Right lobe of liver (tissue), 4 donors: Measurements from ENCODE around the gene CECR2.

ENCODE experiments used
- POLR2A ChIP-seq: fragments of 450-650 bp; IDR thresholded peaks from one replicate; pipeline ENCODE4 v1.6.1; 2017; ENCODE audit warnings: antibody characterized with exemption, mild to moderate bottlenecking
- TF ChIP-seq, protein P1 (sequence below), 4 donors: fragments of 200-600 bp in 3 of 4; fragments of 450-650 bp in 1 of 4; IDR thresholded peaks; one replicate each; pipeline versions ENCODE4 v1.5.1 to v1.8.0; 2016 to 2022; ENCODE audit warnings: antibody characterized with exemption in 4 of 4, mild to moderate bottlenecking in 2 of 4
- donor health status: DM: no; HTN: no; CAD: no.
- donor health status: DM: no; HTN: no; CAD: no.
- donor health status: DM: no; HTN: yes; CAD: no.

DNA sequence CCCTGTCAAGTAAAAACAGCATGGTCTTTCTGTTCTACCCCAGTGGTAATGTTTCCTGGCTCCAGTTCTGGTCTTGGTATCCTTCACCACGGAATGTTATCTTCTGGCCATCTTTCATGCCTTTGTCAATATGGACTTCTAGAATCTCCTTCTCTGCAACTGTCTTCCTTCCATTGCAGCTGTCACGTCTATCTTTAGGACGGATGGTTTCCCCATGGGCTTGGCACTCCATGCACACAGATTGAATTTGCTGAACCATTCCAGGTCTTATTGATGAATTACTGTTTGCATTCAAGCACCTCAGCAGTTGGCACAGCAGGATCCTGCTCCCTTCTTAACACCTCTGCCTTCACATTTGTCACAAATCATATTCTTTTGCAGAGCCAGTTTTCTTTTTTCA, 149.1 kb downstream of the CECR2 start:
- TF ChIP-seq, protein P1, sequence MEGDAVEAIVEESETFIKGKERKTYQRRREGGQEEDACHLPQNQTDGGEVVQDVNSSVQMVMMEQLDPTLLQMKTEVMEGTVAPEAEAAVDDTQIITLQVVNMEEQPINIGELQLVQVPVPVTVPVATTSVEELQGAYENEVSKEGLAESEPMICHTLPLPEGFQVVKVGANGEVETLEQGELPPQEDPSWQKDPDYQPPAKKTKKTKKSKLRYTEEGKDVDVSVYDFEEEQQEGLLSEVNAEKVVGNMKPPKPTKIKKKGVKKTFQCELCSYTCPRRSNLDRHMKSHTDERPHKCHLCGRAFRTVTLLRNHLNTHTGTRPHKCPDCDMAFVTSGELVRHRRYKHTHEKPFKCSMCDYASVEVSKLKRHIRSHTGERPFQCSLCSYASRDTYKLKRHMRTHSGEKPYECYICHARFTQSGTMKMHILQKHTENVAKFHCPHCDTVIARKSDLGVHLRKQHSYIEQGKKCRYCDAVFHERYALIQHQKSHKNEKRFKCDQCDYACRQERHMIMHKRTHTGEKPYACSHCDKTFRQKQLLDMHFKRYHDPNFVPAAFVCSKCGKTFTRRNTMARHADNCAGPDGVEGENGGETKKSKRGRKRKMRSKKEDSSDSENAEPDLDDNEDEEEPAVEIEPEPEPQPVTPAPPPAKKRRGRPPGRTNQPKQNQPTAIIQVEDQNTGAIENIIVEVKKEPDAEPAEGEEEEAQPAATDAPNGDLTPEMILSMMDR (IDR thresholded peaks at IDR 0.05): no peak
- no peak for TF ChIP-seq POLR2A
